CD4-positive, alpha-beta T cell treated with Interleukin-1 beta for 1 hour (primary cell): ENCODE results near the gene METAP2.
"Not testable (repeated sequence)": the region's sequence is repeated elsewhere in the genome, so short reads cannot be mapped to it uniquely, and the experiment has no call there.

Source experiments
- DNase-seq, 2 donors: peaks; one replicate each; pipeline ENCODE4 v3.0.0-alpha.2; 2020 to 2022

The METAP2 gene

DNA sequence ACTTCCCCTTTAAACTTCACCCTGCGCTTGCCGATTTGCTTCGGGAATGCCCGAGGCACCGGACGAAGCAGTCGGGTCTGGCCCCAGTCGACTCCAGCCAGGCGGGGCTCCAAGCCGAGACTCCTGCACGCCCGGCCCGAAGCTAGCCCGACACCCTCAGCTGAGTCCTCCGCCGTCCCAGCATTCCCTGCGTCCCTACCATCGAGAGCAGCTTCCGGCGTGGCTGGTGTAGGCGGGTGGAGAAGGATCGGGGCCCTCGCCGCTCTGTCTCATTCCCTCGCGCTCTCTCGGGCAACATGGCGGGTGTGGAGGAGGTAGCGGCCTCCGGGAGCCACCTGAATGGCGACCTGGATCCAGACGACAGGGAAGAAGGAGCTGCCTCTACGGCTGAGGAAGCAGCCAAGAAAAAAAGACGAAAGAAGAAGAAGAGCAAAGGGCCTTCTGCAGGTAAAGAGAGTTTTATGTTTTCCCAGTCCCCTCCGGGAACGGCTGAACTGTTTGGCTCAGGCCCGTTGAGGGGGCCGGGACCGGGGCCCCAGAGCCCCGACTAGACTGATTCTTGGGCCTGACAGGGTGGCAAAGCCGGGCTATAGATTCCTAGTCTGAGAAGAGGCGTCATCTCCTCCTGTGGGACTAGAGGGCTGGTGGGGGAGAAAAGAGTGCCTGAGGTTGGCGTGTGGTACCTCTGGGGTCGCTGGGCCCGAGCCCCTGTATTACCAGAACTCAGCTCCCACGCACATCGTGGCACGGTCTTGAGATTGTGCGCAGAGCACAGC is at the start of gene METAP2:
TSS of gene METAP2 (plus strand) at position 269 of the 776 bp plus-strand sequence. CDS start at position 297, 28 bp downstream.
- peak; percentile 90 for DNase-seq

DNA sequence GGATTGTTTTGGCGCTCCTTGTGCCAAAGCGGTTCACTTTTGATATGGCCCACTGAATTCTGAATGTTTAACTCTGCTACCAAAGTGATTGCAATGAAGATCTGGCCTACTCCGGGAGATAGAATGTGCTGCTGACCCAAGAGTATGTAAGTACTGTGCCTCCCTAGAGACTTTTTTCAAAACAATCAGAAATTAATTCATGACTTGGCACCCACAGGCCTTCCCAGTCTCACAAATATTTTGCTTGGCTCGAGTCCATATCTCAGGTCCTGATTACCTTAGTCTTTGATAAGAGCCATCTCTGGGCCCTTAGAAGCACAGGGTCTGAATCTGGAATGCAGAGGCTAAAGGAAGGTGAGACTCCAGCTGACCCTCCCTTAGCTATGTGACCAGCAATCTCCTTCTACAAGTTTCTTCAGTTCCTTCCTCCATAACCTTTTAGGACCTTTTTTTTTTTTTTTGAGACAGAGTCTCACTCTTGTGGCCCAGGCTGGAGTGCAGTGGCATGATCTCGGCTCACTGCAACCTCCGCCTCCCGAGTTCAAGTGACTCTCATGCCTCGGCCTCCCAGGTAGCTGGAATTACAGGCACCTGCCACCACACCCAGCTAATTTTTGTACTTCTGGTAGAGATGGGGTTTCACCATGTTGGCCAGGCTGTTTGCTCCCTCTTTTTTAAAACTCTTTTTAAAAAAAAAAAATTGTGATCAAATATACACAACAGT is 49.5 kb upstream of the METAP2 start:
- no peak for DNase-seq

DNA sequence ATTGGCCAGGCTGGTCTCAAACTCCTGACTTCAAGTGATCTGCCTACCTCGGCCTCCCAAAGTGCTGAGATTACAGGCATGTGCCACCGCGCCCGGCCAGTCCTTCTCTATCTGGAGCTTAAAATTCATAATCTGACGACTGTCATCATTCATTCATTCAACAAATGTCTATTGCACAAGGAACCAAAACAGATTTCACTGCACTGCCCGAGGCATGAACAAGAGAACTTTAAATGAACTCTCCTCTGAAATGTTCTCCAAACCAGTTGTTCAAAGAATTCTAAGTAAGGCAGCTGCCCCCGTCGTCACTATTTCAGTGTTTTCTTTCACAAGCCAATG is 44.8 kb upstream of the METAP2 start:
- DNase-seq, result no peak

- DNase-seq, result no peak
These were observed 42.8 kb upstream of the METAP2 start for GRCh38 chr12:95431120-95431519.

GRCh38 chr12:95435355-95435754 is 38.6 kb upstream of the METAP2 start:
- no peak for DNase-seq

DNA sequence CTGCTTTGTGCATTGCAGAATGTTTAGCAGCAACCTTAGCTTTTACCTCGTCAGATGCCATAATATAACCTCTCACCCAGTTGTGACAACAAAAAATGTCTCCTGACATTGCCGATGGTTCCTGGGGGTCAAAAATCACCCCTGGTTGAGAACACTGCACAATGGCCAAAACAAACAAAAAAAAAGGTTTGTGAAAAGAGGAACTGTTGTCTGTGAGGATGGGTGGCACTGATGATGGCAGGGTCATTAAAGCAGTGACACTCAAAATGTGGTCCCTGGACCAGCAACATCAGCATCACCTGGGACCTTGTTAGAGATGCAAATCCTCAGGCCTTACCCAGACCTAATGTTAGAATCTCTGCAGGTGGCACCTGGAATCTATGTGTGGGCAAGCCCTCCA is 36.4 kb upstream of the METAP2 start:
- DNase-seq, result no peak

- DNase-seq, result no peak
These were observed 34.3 kb upstream of the METAP2 start for GRCh38 chr12:95439461-95440230.

DNA sequence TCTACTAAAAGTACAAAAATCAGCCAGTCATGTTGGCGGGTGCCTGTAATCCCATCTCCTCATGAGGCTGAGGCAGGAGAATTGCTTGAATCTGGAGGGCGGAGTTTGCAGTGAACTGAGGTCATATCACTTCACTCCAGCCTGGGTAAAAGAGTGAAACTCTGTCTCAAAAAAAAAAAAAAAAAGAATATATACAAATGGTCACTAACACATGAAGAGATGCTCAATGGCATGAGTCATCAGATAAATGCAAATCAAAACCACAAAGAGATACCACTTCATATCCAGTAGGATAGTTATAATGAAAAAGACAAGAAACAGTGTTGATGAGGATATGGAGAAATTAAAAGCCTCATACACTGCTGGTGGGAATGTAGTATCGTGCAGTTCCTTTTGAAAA is 33.6 kb upstream of the METAP2 start:
- no peak for DNase-seq

DNA sequence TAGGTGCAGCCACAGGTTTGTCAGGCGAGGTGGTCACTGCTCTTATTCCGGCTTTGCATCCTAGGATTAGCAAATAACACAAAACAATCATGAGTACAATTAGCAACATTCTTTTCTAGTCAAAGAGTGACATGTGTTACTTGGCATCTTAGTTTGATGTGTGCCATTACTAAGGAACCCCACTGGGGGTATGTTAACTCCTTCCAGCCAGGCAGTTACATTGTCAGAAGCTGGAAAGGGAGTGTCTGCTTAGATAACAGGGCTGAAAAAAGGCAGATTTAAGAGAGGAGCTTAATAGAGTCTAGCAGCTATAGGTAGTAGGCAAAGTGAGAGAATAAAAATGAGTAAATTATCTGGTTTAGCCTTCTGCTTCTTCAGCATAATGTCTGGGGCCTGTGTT is 30.5 kb upstream of the METAP2 start:
- DNase-seq, result no peak

DNA sequence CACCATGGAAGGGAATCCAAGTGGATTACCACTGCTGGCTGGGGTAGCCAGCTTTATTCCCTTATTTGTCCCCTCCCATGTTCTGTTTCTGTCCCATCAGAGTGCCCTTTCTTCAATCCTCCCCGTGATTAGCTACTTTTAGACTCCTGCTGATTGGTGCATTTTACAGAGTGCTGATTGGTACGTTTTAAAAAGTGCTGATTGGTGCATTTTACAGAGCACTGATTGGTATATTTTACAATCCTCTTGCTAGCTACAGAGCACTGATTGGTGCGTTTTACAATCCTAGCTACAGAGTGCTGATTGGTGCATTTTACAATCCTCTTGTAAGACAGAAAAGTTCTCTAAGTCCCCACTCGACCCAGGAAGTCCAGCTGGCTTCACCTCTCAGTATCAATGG is 28.9 kb upstream of the METAP2 start:
- not testable (repeated sequence) for DNase-seq

- no peak for DNase-seq
These were observed 28.0 kb upstream of the METAP2 start for GRCh38 chr12:95445884-95446505.

DNA sequence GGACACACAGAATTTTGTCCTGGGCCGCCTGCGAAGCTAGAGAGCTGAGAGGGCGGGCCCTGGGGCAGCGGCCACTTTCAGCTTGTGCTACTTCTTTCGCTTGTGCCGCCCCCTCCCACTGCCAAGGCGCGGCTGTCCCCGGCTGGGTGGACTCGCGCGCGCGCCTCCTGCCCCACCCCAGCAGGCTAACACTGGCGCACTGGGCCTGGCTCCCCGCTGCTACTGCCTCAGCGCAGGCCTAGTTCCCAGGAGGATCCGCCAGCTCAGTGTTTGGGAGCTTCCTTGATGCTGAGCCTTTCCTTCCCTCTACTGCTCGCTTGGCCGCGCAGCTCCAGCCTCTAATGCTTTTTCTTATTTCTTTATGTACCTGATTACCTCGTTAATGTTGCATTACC is 27.4 kb upstream of the METAP2 start:
- DNase-seq, result no peak

GRCh38 chr12:95449656-95450055 is 24.3 kb upstream of the METAP2 start:
- not testable (repeated sequence) for DNase-seq

DNA sequence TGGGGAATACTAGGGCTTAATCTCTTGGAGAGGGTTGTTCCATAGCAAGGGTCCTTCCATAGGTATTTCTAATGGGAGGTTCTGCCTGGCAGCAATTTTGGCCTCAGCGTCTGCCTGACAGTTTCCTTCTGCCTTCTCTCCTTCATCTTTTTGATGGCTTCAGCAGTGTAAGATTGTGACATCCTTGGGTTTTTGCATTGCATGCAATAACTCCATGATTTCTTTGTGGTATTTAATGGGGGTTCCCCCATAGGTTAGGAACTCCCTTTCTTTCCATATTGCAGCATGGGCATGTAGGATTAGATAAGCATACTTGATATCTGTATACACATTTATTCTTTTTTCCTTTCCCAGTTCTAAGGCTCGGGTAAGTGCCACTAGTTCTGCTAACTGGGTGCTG is 21.5 kb upstream of the METAP2 start:
- not testable (repeated sequence) for DNase-seq

GRCh38 chr12:95453881-95454280 is 20.1 kb upstream of the METAP2 start:
- DNase-seq, result not testable (repeated sequence)

DNA sequence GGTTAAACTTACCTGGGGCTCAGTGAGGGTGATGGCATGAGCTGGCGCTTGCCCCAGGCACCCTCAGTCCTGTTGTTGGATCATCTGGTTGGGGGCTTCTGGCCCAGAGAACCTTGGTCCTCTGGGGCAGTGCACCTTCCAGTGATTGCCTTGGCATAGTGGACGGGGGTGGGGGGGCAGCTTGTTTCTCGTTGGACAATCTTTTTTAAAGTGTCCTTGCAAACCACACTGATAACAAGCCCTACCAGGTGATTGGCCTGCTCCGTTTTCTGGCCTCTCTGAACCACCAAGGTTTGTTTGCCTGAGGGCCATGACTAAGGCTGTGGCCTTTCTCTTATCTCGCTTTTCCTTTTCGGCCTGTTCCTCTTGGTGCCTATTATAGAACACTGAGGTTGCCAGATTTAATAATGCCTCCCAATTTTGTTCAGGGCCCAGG is 19.2 kb upstream of the METAP2 start:
- DNase-seq, result not testable (repeated sequence)

DNA sequence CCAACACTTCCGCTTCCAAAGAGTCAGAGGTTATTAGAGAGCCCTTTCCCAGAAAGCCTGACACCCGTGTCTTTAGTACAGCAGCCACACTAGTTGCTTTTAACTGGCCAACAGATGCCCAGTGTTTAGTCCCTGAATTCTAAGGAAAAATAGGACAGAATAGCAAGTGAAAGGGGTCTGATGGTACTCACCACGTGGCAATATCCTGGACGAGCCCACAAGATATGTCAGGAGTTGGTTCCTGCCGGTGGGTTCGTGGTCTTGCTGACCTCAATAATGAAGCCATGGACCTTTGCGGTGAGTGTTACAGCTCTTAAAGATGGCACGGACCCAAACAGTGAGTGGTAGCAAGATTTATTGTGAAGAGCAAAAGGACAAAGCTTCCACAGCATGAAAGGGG is 16.3 kb upstream of the METAP2 start:
- not testable (repeated sequence) for DNase-seq

- no peak for DNase-seq
These were observed 15.2 kb upstream of the METAP2 start for GRCh38 chr12:95458761-95459160.

DNA sequence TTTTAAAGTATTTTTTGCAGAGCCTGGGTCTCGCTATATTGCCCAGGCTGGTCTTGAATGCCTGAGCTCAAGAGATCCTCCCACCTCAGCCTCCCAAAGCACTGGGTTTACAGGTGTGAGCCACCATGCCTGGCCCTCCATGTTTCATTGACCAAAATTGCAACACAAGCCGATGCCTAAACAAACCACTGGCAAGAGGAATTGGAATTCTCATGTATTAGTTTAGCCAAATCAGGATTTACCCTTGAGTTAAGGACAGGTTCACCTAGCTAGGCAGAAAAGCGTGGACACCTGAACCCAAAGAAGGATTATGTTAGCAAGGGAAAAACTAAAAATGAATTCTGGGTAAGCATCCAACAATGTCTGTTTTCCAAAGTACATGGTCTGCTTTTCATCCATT is 14.6 kb upstream of the METAP2 start:
- DNase-seq, result no peak

DNA sequence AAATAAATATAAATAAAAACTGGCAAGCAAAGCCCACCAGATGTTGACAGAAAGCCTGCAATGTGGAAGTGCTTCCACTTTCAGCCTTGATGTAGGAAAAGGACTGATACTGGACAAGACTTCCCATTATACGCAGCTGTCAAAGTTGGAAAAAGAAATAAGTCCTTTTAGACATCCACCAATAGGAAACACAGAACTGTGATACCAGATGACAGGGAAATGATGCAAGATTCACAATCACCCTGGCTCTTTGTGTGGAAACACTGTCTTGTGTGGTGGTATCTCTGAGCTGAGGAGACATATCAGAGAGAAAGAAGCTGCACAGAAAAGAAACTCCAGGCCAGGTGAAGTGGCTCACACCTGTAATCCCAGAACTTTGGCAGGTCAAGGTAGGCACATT is 13.8 kb upstream of the METAP2 start:
- DNase-seq, result no peak

GRCh38 chr12:95460896-95461295 is 13.1 kb upstream of the METAP2 start:
- DNase-seq, result no peak

GRCh38 chr12:95462081-95462480 is 11.9 kb upstream of the METAP2 start:
- no peak for DNase-seq

- no peak for DNase-seq
These were observed 11.4 kb upstream of the METAP2 start for GRCh38 chr12:95462551-95462950.
